Sigmoid colon (tissue), 3 donors: ENCODE results near the gene TMEM145.

Source experiments
- CTCF ChIP-seq, 4 experiments: fragments of 450-650 bp in 3 of 4; fragments of 200-600 bp in 1 of 4; IDR thresholded peaks; one replicate each; pipeline ENCODE4 v1.5.1; 2016 to 2019; ENCODE audit warnings: antibody characterized with exemption in 4 of 4, mild to moderate bottlenecking in 3 of 4, moderate library complexity in 2 of 4
- POLR2A ChIP-seq, 2 donors: fragments of 450-650 bp; IDR thresholded peaks; one replicate each; pipeline ENCODE4 v1.6.1; 2016; ENCODE audit warnings: antibody characterized with exemption in 2 of 2, mild to moderate bottlenecking in 2 of 2, moderate library complexity in 2 of 2

GRCh38 chr19:42284591-42285341, 28.3 kb upstream of the TMEM145 start:
- TF ChIP-seq CTCF (IDR thresholded peaks at IDR 0.05) (no peak), POLR2A (IDR thresholded peaks at IDR 0.05) (no peak)
